ENCODE measurements around the gene ZPBP.
"Not testable (repeated sequence)": the region's sequence is repeated elsewhere in the genome, so short reads cannot be mapped to it uniquely, and the experiment has no call there.

Gene ZPBP, protein sequence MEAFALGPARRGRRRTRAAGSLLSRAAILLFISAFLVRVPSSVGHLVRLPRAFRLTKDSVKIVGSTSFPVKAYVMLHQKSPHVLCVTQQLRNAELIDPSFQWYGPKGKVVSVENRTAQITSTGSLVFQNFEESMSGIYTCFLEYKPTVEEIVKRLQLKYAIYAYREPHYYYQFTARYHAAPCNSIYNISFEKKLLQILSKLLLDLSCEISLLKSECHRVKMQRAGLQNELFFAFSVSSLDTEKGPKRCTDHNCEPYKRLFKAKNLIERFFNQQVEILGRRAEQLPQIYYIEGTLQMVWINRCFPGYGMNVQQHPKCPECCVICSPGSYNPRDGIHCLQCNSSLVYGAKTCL

DNA sequence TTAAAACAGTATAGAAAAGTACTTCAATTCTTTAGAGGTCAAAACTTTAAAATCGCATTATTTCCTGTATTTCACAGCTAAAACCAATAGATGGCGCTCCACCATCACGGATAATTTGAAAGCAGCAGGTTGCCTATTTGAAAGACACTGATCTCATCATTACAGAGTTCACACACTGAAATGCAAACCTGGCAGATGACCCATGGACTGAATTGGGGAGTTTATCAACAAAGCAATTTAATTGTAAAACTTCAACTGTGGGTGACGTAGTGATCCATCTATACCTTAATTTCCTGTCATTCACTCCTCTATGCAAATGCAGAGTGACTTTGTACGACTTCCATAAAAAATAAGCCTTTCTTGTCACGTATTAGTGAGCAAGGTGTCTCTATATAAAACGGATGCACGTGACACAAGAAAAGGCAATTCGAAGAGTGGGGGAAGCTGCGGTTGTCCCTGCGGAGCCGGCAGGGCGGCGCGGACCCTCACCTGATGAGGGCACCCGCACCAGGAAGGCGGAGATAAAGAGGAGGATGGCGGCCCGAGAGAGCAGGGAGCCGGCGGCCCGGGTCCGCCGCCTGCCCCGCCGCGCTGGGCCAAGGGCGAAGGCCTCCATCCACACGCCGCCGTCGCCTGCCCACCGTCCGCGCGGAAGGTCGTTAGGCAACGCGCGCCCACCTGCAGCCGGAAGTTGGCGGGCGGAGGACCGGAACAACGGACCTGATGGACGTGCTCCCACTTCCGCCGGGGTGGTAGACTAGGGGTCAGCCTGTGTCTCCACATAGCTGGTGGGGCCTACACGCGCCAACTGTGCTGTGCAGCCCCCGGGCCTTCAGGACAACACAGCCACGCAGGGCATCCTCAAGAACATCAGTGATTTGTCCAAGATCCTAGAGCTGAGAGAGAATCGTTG lies at the start of gene ZPBP:
Gene ZPBP (minus strand): TSS at position 668 of the 913 bp plus-strand sequence. CDS start 52 bp downstream, at position 616.
- peak; percentile 12 for DNase-seq

DNA sequence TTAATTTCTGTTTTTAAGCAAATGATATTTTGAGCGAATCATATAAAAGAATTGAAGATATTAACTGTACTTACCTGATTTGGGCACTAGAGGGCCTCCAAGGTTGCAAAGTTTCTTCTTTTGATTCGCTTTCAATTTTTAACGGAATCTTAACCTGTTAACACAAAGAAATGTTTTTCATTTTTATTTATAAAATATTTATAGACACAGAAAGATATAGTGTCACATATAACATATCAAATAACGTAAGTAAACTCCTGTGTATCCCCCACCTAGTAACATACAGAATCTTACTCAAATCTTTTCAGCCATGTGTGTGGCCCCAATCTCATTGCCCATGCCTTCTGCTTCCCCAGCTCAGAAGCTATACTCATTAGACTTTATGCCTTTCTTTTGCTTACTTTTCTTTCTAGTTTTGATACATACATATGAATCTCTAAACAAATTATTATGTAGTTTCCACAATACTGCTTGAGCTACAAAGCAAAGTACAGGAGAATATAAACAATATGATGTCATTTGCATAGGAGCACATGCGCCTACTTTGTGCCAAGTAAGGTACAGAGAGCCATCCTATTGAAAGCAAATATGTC lies 49.5 kb upstream of the ZPBP start:
- DNase-seq: peak; percentile 15

DNA sequence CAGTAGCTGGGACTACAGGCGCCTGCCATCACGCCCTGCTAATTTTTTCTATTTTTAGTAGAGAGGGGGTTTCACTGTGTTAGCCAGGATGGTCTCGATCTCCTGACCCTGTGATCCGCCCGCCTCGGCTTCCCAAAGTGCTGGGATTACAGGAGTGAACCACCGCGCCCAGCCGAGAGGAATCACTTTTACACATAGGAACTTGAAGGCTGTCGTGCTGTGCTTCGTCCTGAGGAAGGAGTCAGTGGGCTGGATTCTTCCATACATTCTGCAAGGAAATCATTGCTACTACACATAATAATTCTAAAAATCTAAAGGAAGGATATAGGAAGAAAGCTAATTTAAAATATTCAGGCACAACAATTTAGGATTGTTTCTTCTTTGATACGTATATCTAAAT lies 48.8 kb upstream of the ZPBP start:
- DNase-seq: no peak

DNA sequence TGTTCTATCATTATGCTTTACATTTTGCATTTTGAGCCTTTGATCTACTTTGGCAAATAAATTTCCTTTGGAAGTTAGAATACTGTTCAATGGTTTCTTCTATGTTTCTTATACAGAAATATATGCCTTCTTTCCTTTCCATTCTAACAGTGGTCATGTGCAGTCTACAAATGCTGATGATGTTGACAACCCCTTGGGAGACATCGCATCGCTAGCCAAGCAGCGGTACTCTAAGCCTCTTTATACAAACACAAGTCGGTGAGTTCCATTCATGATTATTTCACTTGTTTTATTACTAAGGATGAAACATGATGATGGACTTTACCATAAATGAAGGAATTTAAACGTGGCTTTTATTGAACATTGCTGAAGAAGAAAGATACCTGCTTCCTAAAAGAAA lies 48.1 kb upstream of the ZPBP start:
- DNase-seq: no peak

DNA sequence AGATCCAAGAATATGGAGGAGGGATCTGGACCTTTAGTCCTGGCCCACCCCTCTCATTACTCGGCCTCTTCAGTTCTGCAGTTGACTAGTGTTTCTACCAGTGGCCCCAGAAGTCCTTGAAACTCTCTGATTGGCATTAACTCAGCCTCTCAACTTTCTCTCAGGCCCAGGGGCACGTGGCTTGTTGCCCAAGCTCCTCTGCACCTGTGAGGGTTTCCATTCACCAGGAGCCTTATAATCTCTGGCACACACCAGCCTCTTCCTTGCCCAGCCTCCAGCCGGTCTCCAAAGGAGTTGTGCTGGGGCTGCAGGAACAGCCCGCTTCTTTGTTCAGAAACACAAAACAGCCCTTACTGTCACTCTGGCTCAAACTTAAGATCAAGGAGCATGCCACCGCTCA lies 47.6 kb upstream of the ZPBP start:
- DNase-seq: no peak

DNA sequence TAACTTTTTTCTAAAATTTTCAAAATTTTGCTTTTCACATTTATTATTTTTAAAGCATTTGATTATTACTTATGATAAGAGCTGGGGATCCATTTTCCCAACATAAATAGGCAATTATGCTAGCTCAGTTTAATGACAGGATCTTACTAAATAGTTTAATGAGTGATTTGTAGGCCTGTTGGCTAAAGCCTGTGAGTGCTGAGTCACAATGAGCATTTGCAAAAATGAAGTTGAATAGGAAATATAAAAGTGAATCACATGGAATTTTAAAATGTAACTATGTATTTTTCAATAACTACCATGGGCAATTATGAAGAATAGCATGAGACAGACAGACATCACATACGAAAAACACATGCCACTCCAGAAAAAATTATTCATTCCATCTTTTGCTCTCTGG lies 45.1 kb upstream of the ZPBP start:
- no peak for DNase-seq

DNA sequence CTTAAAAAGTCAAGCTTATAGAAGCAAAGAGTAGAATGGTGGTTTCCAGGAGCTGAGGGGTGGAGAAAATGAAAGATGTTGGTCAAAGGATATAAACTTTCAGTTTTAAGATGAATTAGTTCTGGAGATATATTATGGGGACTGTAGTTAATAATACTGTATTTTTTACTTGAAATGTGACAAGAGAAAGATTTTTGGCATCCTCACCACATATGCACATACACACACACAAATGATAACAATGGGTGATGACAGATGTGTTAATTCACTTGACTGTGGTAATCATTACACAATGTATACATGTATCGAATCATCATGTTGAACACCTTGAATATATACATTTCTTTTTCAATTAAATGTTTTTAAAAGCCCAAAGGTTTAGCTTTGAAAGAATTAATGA lies 32.7 kb upstream of the ZPBP start:
- no peak for DNase-seq

DNA sequence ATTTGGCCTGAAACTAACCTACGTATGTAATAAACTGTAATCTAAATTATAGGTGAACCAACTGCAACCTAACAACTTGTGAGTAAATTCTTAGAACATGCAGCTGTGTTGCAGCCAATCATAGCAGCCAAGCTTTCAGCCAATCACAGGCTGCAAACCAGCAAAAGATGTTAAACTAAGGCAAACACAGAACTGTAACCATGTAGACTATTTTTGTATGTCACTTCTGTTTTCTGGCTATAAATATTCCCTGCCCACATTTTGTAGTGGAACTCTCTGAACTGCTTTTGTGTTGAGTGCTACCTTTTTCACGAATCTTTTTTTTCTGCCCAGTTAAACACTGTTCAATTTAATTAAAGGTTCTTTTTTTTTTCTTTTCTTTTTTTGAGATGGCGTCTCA lies 28.2 kb upstream of the ZPBP start:
- DNase-seq: no peak

DNA sequence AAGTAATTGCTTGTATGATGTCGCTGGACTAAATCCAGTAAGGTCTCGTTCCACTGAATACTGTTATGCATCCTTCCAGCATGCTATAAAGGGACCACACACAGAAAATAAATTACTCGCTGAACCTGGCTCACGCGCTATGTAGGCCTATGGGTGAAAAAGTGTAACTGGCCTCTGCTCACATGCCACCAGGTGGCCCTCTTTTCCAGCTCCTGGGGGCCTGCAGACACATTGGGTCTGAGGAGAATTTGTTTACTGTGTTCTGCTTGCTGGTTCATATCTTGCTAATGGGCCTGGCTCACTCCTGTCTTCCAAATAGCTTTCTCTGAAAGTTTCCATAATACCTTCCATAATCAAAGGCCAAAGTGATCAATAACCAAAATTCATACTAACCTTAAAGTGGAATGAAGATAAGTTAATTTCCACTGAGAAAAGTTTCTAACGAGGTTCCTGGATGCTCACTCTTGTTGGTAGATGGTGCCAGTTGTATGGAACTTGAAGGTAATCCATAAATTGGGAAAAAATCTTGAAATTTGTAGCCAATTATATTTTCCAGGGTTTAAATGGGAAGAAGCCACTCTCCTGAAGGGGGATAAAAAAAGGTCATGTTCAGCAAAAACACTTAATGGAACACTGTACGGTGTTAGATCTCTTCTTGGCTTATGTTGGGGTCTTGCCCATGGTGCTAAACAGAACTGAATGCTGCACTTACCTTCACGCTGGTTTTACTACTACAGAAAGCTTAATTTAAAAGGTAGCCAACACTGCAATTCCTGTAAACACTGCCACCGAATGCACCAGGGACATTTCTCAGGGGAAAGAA lies 27.0 kb upstream of the ZPBP start:
- no peak for DNase-seq

DNA sequence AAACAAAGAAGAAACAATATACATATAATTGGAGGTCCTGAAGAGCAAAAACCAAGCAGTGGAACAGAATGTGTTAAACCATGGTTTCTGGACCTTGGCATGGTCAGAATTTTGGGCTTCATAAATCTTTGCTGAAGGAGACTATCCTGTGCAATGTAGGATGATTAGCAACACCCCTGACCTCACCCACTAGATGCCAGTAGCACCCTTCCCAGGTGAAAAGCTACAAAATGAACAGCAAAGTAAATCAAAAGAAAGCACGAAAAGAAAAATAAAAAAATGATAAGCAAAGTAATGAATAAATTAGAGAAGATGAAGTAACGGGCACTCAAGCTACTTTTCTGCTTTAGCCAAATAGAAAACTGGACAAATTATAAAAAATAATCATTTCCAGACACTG lies 19.2 kb upstream of the ZPBP start:
- no peak for DNase-seq

DNA sequence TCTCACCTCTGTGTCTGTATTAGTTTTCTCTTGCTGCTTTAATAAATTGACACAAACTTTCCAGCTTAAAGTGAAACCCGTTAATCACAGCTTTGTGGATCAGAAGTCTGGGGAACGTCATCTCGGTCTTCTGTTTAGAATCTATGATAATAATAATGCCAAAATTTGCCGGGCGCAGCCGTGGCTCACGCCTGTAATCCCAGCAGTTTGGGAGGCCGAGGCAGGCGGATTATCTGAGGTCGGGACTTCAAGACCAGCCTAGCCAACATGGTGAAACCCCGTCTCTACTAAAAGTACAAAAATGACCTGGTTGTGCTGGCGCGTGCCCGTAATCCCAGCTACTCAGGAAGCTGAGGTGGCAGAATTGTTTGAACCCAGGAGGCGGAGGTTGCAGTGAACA lies 8.8 kb upstream of the ZPBP start:
- no peak for DNase-seq

DNA sequence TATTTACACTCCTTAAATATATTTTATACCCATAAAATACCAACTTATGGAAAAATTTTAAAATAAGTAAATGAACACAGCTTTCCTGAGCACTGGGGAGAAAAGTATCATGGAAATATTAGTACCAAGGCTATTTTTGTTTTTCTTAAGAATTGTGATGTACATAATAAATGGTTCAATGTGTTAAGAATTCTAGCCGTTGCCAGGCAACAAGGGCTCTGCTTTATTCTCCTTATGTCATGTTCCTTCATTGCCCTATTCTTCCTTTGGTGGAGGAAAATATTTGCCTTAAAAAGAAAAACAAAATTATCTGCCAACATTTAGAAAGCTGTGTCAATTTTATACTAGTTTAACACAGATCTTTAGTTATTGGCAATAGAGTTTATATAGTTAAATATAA lies 2.6 kb upstream of the ZPBP start:
- no peak for DNase-seq

DNA sequence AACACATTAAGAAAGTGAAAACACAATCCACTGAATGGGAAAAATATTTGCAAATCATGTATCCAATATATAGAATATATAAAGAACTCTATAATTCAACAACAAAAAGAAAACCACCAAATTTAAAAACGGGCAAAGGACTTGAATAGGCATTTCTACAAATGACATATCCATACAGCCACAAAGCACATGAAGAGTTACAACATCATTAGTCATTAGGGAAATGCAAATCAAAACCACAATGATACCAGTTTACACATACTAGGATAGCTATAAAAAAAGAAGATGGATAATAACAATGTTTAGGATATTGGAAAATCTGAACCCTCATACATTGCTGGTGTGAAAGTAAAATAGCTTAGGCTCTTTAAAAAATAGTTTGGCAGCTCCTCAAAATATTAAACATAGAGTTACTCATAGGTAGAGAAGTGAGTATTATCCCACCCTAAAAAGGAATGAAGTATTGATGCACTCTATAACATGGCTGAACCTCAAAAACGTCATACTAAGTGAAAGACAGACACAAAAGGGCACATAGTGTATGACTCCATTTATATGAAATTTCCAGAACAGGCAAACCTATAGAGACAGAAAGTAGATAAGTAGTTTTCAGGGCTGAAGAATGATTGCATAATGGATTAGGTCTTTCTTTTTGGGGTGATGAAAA lies 4.5 kb downstream of the ZPBP start:
- DNase-seq: no peak

DNA sequence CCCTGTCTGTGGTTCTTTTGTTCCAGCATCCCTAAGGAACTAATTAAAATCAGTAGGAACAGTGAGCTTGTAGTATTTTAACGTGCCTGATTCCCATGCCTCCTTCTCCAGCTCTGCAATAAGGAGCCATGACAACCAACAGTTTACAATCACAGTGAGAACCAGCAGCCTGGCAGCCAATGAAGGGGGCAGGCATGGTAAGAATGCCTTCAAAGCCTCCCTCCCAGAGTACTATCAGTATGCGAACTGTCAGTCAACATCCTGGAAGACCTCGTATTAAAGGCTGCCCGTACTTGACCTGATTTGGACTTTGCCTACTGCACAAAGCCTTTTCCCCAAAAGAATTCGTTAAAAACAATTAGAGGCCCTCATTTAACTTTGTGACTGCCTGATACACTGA lies 7.7 kb downstream of the ZPBP start:
- no peak for DNase-seq

DNA sequence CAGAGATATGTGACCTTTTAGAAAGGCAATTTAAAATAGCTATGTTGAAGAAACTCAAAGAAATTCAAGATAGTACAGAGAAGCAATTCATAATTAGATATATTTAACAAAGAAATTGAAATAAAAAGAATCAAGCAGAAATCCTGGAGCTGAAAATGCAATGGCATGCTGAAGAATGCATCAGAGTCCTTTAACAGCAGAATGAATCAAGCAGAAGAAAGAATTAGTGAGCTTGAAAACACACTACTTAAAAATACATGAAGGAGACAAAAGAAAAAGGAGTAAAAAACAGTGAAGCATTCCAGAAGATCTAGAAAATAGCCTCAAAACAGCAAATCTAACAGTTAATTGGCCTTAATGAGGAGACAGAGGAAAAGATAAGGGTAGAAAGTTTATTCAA lies 20.0 kb downstream of the ZPBP start:
- DNase-seq: no peak

DNA sequence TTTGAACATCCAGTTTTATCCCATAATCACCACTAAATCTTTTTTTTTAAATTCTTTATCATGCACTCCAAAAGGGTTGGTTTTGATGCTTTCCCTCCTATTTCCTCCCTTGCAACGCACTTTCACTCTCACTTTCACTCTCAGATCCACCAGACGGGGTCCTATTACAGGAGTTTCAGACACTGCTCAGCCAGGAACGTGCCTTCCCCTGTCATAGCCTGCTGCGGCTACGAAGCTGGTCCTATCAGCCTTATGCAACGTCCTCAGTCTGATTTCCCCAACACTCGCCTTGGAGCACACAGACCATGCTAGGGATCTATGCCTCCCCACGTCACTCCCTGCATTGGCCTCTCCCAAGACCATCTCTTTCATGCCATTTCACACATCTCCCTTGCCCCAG lies 23.4 kb downstream of the ZPBP start:
- DNase-seq: no peak

DNA sequence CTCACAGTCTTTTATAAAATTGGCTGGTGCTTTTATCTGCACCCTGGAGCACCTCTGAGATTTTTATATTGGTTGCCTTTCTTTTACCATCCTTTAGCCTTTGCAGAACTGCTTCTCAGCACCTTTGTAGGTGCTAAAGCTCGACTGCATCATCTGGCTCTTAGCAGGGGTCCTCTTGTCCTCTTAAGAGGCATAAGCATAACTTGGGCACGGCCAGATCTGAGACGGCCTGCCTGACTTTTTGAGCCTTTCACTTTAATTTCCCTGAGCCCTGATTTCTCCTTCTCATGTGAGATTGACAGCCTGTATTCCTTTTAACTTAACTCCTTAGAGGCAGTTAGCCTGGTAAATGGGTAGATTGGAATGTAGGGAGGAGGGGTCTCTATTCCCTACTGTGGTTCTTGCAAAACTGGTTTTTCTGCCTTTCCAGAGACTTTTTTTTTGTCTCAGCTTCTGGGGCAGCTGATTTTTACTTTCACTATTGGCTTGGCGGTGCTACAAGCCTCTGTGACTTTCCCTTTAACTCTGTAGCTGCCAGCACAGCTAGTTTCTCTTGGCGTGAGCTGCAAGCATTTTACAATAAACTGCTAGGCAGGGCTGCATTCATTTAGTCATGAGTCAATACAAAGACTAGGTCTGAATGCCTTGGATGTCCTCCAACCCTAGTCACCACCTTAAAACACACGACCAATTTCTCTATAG lies 24.0 kb downstream of the ZPBP start:
- DNase-seq: no peak

DNA sequence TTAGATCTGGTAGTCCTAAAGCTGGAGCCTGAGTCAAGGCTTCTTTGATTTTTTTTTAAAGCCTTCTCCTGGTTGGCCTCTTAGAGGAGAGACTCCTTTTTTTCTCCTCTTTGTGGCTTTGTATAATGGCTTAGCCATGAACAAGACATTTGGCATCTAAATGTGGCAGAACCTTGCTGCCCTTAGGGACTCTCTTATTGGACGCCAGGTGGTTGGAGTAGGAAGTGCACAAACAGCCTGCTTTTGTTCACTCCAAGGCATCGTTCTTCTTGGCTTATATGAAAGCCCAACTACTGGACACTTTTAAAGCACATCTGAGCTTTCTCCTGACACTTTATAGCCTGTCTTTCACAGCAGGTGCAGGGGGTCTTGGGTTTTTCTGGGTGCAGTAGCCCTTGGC lies 25.0 kb downstream of the ZPBP start:
- DNase-seq: no peak

DNA sequence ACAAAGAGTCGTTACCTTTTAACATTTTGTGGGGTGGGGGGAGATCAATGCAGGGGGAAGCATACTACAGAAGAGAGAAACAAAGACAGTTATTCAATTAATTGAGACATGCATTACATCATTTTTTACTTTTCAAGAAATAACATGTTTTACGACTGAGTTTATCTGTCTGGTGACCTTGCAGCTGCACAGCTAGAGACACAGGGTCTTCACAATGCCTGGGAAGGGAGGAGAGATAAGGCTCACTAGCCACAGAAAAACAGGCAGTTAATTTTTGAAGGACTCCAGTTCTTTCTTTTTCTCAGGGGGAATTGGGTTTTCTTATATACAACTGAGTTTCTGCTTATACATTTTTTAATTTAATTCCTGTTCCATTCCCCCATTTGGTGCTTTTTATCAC lies 30.1 kb downstream of the ZPBP start:
- DNase-seq: no peak

DNA sequence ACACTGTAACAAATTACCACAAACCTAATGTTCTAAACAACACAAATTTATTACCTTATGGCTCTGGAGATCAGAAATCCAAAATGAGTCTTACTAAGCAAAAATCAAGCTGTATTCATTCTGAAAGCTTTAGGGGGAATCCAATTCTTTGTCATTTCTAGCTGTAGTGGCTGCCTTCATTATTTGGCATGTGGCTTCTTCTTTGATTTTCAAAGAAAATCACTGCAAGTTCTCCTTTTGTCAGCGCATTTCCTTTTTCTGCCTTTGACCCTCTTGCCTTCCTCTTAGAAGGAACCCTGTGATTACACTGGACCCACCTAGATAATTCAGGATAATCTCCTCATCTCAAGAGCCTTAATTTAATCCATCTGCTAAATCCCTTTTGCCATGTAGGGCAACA lies 36.9 kb downstream of the ZPBP start:
- DNase-seq: no peak

DNA sequence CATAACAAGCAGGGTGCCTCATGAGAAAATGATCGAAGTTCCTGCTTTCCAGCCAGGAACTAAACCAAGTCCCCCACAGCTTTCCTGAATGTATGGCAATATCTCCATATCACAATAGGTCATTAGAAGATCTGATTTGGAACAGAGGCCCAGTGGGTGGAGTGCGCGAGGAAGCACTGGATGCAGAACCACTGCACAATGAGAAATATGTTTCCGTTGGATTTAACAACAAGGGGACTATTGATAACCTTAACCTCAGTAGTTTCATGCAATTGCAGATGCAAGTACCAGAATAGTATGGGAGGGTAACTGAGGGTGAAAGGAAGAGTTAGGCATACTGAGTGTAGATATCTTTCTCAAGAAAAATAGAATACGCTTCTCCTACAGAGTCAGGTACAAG lies 45.3 kb downstream of the ZPBP start:
- no peak for DNase-seq

DNA sequence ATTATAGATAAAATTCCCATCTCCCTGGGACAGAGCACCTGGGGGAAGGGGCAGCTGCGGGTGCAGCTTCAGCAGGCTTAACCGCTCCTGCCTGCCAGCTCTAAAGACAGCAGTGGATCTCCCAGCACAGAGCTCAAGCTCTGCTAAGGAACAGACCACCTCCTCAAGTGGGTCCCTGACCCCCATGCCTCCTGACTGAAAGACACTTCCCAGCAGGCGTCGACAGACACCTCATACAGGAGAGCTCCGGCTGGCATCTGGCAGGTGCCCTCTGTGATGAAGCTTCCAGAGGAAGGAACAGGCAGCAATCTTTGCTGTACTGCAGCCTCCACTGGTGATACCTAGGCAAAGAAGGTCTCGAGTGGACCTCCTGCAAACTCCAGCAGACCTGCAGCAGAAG lies 51.9 kb downstream of the ZPBP start:
- not testable (repeated sequence) for DNase-seq
